DOHH2 (cell line): ENCODE data around the gene PPFIBP2.

ENCODE experiments used
- EZH2phosphoT487 ChIP-seq: fragments of 200-600 bp; sonication (generic); IDR thresholded peaks from 2 replicates; pipeline ENCODE4 v1.6.1; 2017; ENCODE audit warnings: borderline replicate concordance, mild to moderate bottlenecking, antibody characterized with exemption, low read length, moderate library complexity, mixed read lengths
- TF ChIP-seq, protein P1 (sequence below): fragments of 200-600 bp; sonication (generic); IDR thresholded peaks from one replicate; pipeline ENCODE4 v1.5.1; 2014; ENCODE audit warnings: antibody characterized with exemption, mild to moderate bottlenecking, low read depth, low read length; ENCODE audit not compliant: poor library complexity, severe bottlenecking

DNA sequence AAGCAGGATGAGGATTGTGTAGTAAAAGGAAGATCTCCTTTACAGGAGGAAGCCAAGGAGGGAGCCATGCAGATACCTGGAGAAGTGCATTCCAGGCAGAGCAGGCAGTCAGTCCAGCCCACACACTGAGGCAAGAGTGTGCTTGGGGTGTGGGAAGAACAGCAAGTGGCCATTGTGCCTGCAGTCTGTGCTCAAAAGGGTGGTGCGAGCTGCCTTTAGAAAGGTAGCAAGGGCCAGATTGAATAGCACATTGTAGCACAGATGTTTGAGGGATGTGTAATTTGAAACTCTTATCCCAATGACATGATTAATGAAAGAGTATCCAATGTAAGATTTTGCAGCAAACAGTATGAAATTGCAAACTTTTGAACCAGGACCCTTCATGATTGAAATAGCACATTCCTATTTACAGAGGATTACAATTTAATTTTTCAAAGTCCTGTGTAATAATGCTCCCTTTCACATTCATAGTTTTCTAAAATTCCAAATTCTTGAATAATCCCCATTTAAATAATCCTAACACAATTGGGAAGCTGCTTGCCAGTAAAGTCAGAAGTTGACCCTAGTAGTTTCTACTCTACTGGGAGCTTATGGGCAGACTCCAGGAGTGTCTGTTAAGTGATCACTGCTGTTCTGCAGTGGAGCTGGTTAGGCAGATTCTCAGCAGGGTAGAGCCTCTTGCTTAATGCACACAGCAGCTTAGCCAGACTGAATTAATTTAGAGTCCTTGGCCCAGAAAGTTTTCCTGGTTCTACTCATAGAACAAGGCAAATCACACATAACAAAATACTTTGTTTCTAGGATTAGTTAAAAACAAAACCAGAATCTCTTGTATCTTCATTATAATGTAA lies 81.4 kb downstream of the PPFIBP2 start:
- TF ChIP-seq, protein P1, sequence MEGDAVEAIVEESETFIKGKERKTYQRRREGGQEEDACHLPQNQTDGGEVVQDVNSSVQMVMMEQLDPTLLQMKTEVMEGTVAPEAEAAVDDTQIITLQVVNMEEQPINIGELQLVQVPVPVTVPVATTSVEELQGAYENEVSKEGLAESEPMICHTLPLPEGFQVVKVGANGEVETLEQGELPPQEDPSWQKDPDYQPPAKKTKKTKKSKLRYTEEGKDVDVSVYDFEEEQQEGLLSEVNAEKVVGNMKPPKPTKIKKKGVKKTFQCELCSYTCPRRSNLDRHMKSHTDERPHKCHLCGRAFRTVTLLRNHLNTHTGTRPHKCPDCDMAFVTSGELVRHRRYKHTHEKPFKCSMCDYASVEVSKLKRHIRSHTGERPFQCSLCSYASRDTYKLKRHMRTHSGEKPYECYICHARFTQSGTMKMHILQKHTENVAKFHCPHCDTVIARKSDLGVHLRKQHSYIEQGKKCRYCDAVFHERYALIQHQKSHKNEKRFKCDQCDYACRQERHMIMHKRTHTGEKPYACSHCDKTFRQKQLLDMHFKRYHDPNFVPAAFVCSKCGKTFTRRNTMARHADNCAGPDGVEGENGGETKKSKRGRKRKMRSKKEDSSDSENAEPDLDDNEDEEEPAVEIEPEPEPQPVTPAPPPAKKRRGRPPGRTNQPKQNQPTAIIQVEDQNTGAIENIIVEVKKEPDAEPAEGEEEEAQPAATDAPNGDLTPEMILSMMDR = no peak
- no peak for TF ChIP-seq EZH2phosphoT487
